Activated CD4-positive, CD25-positive, alpha-beta regulatory T cell treated with anti-CD3 and anti-CD28 coated beads, Interleukin-2, amount 50 U/mL, for 24 hours (primary cell): Measurements from ENCODE around the gene STEEP1.

Source experiments
- ATAC-seq, 2 donors: fragments of 150-1000 bp; cut with Tn5 transposase; one replicate each; pipeline ENCODE4 v1.10.0; 2021; ENCODE audit warnings: mild to moderate bottlenecking in 1 of 2, moderate library complexity in 1 of 2

The STEEP1 gene

DNA sequence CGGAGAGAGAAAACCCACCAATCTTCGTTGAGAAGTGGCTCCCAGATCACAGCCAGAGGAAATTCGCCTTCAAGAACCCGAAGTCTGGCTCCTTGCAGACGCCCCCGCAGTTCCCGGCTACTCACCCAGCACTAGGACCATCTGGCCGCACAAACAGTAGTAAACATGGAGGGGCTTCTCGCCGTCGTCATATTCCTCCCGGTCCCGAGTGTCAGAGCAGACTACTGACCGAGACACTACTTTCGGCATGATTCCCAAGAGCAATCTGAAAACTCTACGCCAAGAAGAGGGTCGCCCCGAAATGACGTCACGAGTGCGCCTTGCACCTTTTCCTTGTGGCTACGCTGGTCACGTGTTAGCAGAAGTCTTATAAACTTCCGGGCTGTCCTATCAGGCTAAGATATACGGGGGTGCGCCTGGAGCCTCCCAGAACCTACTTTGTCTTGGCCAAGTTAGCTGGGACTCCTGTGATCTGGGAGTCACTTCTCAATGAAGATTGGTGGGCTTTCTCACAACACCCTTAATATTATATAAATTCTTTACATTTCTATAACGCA lies at the start of gene STEEP1:
TSS of gene STEEP1 (minus strand) at position 303 of the 557 bp plus-strand sequence. CDS start at position 249, 54 bp downstream.
- ATAC-seq = peak; percentile 98 to 99

DNA sequence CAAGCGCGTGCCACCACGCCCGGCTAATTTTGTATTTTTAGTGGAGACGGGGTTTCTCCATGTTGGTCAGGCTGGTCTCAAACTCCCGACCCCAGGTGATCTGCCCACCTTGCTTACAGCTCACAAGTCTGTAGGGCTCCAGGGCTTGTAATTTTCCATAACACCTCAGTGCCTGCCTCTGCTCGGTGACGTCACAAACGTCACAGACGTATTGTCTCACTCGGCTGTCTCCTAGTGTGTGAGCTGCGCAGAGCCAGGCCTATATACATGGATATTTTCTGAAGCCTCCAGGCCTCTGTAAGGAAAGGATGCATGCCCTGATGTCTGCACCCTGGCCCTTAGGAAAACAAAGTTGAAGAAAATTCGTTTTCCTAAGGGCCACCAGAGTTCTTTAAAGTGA lies 49.6 kb upstream of the STEEP1 start:
- ATAC-seq = no peak

DNA sequence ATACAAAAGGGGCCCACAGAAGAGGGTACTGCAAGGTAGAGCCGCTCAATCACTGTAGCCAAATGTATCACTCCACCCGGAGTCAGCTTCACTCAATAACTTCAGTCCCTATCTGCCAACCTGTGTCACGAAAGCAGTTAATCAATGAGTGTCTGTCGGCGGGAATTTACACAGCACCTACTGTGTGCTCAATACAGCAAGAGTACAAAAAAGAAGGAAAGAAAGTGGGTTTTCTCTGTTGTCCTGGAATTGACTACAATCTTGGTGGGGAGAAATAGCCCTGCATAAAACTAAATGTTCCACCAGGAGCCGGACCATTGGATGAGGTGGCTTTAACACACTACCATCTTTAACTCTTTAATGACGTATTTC lies 41.8 kb upstream of the STEEP1 start:
- ATAC-seq = no peak

DNA sequence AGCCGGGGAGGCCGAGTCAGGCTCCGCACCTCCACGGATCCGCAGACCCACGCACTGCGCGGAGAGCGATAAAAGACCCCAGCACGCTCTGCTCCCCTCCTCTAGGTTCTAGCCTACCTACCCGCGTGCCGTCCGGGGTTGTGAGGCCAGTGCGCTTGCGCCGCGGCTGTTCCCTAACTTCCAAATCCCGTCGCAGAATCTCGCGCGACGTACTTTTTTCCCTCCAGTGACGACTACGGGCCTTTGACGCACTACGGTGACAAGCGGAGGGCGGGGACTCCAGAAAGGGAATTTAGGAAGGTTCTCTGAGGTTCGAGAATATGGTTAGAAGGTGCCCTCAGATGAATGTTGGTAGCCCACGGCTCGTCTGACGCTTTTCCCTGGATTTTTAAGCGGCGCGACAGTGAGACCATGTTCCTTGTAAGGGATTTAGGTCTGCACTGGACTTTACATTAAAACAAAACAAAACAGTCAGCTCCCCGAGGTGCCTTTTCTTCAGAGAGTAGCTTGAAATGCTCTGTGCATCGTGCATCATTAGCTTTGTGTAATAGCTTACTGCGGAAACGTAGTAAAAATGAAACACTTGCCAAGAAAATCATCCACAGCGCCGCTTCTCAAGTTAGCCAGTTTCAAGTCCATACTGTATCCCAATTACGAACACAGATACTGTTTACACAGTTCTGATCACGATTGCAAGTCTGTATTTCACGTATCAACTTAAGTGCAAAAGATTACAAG lies 41.2 kb upstream of the STEEP1 start, which contains the start of gene NKRF:
TSS of gene NKRF (minus strand) at position 145 of the 738 bp plus-strand sequence.
- ATAC-seq = peak; percentile 80 to 83

DNA sequence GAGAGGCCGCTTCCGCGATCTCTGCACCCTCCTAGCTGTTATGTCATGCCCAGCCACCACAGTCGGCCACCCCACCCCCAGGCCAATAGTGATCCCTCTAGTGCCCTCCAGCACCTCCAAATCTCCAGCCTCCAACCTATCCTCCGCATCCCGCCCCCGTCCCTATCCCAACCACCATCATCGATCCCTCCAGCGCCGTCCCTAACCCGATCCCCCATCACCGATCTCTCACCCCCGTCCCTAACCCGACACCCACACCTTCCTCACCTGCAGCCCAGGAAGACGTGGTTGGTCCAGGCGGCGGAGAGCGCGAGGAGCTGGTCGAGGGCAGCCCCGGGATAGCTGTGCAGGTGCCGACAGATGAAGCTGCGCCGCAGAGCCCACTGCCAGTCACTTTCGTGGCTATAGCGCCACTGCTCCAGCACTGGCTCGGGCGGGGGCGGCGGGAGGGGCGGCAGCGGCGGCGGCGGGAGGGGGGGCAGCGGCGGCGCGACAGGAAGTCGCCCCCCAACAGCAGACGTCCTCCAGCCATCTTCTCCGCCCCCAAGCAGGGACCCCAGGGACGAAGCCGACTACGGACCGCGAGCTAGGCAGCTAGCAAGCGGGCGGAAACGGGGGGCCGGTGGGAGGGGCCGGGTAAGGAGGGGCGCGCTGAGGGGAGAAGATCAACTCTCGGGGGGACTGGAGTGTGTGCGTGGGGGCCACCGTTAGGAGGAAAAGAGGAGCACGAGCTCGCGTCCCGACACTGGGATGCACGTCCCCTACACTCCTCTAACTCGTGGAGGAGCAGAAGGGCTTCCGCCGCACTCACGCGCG lies 40.5 kb upstream of the STEEP1 start:
- ATAC-seq = peak; percentile 65

DNA sequence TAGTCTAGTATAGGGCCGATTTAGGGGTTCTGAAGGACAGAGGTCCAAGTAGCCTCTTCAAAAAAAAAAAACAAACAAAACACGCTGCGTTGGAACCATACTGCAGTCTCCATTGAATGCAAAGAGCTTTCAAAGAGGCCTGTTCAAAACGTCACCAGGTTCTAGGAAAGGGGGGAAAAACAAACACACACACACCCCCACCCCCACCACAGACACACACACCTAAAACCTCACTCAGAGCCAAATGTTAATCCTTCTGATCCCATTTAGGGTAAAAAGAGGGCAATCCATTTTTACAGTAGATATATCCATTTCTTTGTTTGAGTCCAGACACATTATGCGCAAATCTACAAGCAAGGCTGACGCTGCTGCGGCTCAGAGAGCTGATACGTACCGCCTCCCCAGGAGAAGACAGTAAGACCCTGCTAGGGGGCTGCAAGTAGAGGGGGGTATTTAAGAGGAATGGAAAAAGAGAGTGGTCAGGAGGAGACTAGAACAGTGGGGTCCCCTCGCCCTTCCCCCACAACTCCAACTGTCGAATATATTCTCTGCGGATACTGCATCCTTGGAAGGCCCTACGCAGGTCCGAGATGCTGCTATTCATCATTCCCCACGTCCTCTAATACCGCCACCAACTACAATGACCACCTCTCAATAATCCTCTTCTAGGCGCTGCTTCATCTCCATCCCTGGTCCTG lies 39.7 kb upstream of the STEEP1 start:
- ATAC-seq = no peak

DNA sequence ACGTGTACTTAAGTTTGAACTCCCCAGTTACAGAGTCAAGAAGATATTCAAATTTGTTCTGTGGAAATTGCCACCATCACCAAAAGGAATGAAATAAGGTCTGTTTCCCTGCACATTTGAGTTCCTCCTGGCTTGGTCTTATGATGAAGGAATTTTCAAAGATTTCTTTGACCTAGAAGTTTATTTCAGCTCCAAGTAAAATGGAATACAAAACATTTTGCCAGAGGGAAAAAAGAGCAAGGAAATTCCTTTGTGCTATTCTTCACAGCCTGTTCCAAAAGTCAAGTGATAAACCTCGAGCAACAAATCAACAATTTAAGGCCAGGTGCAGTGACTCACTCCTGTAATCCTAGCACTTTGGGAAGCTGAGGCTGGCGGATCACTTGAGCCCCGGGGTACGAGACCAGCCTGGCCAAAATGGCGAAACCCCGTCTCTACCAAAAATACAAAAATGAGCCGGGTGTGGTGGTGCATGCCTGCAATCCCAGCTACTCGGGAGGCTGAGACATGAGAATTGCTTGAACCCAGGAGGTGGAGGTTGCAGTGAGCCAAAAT lies 37.6 kb upstream of the STEEP1 start:
- no peak for ATAC-seq

DNA sequence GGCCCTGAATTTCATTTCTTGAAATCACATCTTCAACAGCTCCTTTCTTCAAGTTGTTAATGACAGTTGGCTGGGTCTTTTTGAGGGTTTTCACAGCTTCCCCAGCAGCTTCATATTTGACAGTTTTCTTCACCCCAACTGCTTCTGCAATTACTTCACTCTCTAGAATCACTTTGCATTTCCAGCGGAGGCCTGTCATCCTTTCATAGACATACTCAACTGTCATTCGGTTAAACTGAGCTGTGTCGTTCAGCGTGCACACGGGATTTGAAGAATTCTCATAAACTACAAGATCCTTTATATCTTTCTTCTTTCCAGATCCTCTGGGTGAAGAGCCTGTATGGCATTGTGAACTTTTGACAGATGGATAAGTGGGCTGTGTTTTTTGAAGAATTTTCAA lies 24.6 kb upstream of the STEEP1 start:
- no peak for ATAC-seq

DNA sequence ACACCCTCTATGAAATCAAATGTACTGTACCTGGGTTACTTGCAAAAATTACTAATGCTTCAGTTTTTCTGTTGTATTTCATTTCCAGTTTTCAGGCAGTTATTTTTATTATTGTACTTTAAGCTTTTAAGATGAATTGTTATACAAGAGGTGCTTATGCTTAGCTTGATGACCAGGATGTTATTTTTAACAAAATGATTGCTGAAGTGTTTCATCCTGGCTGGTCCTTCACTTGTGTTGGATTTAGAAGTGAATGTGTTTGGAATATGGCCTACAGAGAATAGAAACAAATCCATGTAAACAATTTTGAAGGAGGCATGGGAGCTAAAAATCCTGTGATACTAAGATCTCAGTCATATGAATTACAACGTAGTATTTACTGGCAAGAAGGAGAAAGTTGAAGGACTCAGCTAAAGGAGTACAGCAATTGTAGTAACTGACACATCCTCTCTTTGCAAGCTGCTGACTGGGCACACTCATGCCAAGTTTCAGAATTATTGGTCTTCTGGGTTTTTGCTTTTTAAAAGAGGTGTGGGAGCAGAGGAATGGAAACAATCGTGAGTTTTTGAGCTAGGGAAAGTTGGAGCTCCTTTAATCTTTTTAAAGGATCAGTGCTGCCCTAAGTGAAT lies 18.3 kb upstream of the STEEP1 start:
- no peak for ATAC-seq

DNA sequence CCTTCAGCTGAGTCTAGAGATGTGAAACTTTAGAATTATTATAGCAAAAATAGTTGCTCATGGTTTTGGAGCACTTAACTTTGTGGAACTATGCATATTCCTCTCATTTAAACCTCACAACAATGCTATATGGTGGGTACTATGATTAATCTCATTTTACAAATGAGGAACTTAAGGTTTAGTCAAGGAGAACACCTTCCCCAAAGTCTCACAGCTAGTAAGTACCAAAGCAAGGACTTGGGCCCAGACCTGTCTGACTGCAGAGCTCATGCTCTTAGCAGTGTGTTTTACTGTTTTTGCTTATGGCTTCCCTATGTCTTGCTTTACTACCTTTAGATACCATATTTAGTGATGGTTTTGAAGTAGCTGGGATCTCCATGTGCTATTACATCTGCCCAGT lies 14.2 kb upstream of the STEEP1 start:
- ATAC-seq = no peak

DNA sequence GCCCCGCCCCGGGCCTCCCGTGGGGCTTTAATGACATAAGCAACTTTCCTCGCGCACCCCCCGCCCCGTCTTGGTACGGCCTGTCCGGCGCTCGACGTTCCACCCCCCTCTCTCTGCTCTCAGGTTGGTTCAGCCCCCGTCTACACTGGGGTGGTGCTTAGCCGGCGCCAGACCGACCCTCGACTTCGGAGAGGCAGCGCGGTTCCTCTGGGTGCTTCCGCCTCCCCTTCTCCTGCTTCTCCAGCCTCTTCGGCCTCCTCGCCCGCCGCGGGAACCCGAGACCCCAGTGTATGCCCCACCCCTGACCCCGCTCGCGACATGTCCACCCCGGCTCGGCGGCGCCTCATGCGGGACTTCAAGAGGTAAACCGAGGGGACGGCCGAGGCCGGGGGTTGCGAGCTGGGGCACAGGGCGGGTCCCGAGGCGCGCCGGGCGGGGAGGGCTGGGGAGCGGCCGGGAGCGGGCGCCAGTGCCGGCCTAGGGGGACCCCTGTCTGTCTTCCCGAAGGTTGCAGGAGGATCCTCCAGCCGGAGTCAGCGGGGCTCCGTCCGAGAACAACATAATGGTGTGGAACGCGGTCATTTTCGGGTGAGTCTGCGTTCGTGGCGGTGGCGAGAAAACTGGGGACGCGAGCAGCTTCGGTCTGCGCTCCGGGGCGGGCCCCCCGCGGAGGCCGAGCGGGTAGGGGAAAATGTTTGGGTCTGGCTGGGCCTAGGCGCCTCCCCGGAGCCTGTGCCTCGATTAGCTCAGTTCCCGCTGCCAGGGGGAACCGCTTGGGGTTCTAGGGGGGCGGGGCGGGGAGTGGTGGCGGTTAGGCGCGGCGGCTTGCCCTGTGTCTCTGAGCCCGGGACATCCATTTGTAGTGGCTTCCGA lies 9.4 kb upstream of the STEEP1 start, which contains the start of gene UBE2A:
TSS of gene UBE2A (plus strand) at position 170 of the 873 bp plus-strand sequence. CDS start at position 319, 149 bp downstream.
- ATAC-seq = peak; percentile 90 to 92

DNA sequence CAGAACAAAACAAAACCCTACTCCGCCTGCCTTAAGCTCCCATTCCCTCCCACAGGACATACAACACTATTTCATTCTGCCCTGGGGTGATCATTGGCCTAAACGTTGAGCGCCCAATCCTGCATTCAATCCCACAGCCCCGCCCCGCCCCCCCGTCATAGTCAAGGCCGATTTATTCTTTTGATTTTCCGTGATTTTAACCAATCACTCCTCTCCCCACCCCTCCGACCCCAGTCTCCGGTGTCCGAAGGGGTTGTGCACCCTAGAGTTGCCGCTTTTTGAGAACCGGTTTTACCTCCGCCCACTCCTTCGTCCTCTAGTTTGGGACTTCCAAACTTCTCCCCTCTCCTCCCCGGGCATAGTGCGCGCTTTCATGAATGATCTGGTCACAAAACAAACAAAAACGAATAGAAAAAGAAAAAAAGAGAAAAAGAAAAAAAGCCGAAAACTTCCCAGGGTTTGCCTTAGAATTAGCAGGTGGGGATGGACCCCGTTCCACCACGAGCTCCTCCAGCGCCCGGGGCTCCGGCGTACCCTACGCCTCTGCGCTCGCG lies 8.7 kb upstream of the STEEP1 start:
- peak in 1 of 2 donors; percentile 4 for ATAC-seq

DNA sequence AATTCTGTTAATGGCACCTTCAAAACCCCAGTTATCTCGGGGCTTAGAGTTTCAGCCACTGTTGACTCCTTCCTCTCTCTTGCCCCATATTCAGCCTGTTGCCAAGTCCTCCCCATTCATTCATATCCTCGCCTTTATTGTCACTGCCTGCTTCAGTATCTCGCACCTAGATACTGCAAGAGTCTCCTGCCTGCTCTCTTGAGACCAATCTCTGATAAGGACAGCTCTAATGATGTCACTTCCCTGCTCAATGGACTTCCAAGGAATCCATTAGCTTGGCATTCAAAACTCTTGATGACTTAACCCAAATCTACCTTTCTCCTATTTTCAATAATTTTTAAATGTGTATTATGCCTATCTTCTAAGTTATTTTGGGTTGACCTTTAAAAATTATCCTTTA lies 8.0 kb upstream of the STEEP1 start:
- no peak for ATAC-seq

DNA sequence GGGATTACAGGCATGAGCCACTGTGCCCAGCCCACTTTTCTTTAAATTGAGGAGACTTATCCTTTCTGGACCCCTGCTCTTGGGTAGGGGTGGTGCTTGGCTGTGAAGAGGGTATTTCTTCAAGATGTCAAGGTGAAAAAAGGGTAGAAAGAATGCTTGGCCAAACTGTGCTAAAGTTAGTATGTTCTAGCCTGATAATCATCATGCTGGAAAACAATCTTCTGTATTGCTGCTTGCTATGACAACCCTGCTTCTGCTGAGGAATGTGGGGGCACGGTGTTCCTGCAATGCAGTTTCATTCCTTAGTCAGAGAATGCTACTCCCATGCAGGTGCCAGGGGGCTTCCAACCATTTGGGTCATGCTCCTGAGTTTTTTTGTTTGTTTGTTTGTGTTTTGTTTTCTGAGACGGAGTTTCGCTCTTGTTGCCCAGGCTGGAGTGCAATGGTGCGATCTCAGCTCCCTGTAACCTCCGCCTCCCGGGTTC lies 5.2 kb upstream of the STEEP1 start:
- ATAC-seq = no peak

DNA sequence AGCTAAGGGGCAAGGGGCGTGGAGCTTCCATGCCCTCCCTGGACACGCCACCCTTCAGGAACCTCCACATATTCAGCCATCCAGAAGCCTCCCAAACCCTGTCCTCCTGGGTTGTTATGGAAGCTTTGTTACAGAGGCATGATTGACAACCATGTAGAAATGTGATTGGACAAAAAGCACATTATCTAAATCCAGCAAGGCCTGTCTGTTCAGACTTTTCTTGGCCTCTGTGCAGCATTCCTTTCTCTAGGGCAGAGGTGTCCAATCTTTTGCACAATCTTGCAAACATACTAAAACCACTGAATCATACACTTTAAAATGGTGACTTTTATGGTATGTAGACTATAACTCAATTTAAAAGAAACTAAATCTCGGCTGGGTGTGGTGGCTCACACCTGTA lies 12.7 kb downstream of the STEEP1 start:
- ATAC-seq = no peak

DNA sequence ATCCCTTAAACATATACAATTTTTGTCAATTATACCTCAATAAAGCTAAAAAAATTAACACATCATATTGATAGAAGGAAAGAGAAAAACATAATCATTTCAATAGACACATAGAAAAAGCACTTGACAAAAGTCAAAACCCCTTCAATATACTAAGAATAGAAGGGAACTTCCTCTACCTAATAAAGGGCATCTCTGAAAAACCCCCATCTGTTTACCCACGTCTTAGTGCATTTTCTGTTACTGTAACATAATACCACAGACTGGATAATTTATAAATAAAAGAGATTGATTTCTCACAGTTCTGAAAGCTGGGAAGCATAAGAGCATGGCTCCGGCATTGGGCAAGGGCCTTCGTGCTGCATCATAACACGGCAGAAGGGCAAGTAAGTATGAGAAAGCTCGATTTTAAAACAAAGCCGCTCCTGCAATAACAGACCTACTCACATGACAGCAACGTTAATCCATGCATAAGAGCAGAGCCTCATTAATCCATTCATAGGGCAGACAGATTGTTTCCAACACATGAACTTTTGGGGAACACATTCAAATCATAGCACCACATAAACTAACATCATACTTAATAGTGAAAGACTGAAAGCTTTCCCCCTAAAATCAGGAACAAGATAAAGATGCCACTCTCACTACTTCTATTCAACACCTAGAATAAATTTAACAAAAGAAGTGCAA lies 15.7 kb downstream of the STEEP1 start:
- no peak for ATAC-seq

DNA sequence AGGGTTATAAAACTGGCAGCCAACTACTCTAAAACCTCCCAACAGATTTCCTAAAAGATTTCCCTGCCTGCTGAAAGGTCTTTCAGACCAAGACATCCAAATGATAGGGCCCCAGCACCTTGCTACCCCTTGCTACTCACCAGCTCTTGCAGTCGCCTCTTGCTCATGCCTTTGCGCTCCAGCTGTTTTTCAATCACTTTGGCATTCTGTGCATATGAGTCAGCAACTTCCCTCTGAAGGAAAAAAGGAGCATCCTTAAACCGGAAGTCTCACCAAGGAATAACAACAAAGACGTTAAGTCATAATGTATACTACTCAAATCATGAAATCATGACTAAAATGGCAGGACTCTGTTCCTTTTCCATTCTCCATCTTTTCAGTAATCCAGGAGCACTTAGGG lies 24.0 kb downstream of the STEEP1 start:
- no peak for ATAC-seq

DNA sequence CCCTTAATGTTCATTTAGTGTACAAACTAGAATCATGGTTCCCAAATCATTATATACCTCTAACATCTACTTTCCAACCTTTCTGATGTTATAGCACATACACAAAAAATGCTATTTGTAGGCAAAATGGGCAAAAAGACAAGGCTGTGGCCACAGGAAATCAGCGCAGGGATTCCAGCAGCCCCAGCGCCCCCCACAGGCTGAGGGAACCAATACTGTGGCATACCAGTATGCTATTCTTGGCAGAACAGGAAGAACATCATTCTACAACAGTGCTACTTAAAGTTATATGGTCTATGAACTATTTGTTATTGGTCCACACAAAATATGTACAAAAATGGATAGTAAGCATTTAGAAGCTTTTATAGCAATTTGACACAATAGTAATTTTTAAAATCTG lies 25.3 kb downstream of the STEEP1 start:
- no peak for ATAC-seq

DNA sequence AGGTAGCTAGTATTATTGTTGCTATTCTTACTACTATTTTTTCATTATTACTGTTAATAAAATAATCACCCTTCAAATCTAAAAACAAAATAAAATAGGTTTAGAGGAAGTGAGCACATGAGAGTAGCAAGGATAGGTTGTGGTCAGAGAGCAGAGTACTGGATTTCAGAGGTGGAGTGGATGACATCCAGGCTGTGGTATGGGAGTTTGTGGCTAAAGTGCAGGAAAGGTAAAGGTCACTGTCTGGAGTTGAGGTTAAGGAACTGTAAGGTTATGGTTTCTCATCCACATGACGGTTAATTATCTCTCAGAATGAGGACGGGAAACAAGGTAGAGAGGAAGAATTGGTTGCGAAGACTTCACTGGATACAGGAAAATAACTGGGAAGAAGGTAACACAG lies 27.7 kb downstream of the STEEP1 start:
- no peak for ATAC-seq
